ENCODE results near the gene FN1.
A peak's percentile ranks its signal among the peaks of the same experiment; 100 is the strongest.

FN1 gene

GRCh38 chr2:215422676-215423075, 13.2 kb downstream of the FN1 start:
- Histone ChIP-seq H3K4me1 (ENCODE audit: control insufficient read depth, insufficient read depth, low read length, poor library complexity, severe bottlenecking) (peaks cover 32% of the 10 kb centered on the region), H3K9me3 (ENCODE audit: control insufficient read depth, low read length) (no peaks in the 10 kb centered on the region), H3K4me3 (ENCODE audit: extremely low read depth, insufficient read depth, low read length, poor library complexity, severe bottlenecking) (no peak overlapping the region), H3K36me3 (ENCODE audit: control insufficient read depth, insufficient read depth, low read length) (peaks cover 96% of the 10 kb centered on the region), H3K27ac (ENCODE audit: low read depth, low read length, severe bottlenecking) (no peak overlapping the region)
- no CpG with 5 or more reads among the region's 4 CpGs for WGBS, 2 experiments (ENCODE audit: insufficient coverage in 2 of 2)

- Histone ChIP-seq H3K36me3 (ENCODE audit: control insufficient read depth, insufficient read depth, low read length) (peaks cover 92% of the 10 kb centered on the region), H3K4me1 (ENCODE audit: control insufficient read depth, insufficient read depth, low read length, poor library complexity, severe bottlenecking) (peaks cover 32% of the 10 kb centered on the region), H3K9me3 (ENCODE audit: control insufficient read depth, low read length) (no peaks in the 10 kb centered on the region), H3K27ac (ENCODE audit: low read depth, low read length, severe bottlenecking) (peak overlapping the region; percentile 24), H3K4me3 (ENCODE audit: extremely low read depth, insufficient read depth, low read length, poor library complexity, severe bottlenecking) (no peak overlapping the region)
- 97 to 98% methylated on average over 6 to 7 of the region's 10 CpGs for WGBS, 2 experiments (ENCODE audit: insufficient coverage in 2 of 2)
Measured at GRCh38 chr2:215421859-215422461, 13.9 kb downstream of the FN1 start.

- 89 to 96% methylated on average over 3 to 7 of the region's 8 CpGs for WGBS, 2 experiments (ENCODE audit: insufficient coverage in 2 of 2)
Measured at GRCh38 chr2:215420471-215420935, 15.4 kb downstream of the FN1 start.

GRCh38 chr2:215419769-215420470, 15.9 kb downstream of the FN1 start:
- Histone ChIP-seq H3K4me1 (ENCODE audit: control insufficient read depth, insufficient read depth, low read length, poor library complexity, severe bottlenecking) (peaks cover 30% of the 10 kb centered on the region), H3K36me3 (ENCODE audit: control insufficient read depth, insufficient read depth, low read length) (peaks cover 77% of the 10 kb centered on the region), H3K9me3 (ENCODE audit: control insufficient read depth, low read length) (no peaks in the 10 kb centered on the region), H3K27ac (ENCODE audit: low read depth, low read length, severe bottlenecking) (peak overlapping the region; percentile 17), H3K4me3 (ENCODE audit: extremely low read depth, insufficient read depth, low read length, poor library complexity, severe bottlenecking) (no peak overlapping the region)
- WGBS, 2 experiments (ENCODE audit: insufficient coverage in 2 of 2): 90 to 100% methylated on average over 2 to 3 of the region's 7 CpGs

More at GRCh38 chr2:215420471-215420935, 15.4 kb downstream of the FN1 start:
- Histone ChIP-seq H3K36me3 (ENCODE audit: control insufficient read depth, insufficient read depth, low read length) (peaks cover 83% of the 10 kb centered on the region), H3K4me1 (ENCODE audit: control insufficient read depth, insufficient read depth, low read length, poor library complexity, severe bottlenecking) (peaks cover 32% of the 10 kb centered on the region), H3K9me3 (ENCODE audit: control insufficient read depth, low read length) (no peaks in the 10 kb centered on the region), H3K27ac (ENCODE audit: low read depth, low read length, severe bottlenecking) (peak overlapping the region; percentile 17), H3K4me3 (ENCODE audit: extremely low read depth, insufficient read depth, low read length, poor library complexity, severe bottlenecking) (no peak overlapping the region)

- Histone ChIP-seq H3K9me3 (ENCODE audit: control insufficient read depth, low read length) (no peaks in the 10 kb centered on the region), H3K27ac (ENCODE audit: low read depth, low read length, severe bottlenecking) (no peak overlapping the region), H3K4me3 (ENCODE audit: extremely low read depth, insufficient read depth, low read length, poor library complexity, severe bottlenecking) (no peak overlapping the region), H3K4me1 (ENCODE audit: control insufficient read depth, insufficient read depth, low read length, poor library complexity, severe bottlenecking) (peaks cover 26% of the 10 kb centered on the region), H3K36me3 (ENCODE audit: control insufficient read depth, insufficient read depth, low read length) (peaks cover 78% of the 10 kb centered on the region)
- no CpG with 5 or more reads among the region's 3 CpGs for WGBS, 2 experiments (ENCODE audit: insufficient coverage in 2 of 2)
Measured at GRCh38 chr2:215419113-215419512, 16.8 kb downstream of the FN1 start.

GRCh38 chr2:215418064-215418963, 17.6 kb downstream of the FN1 start:
- no peaks in the 10 kb centered on the region for H3K9me3 ChIP-seq (ENCODE audit: control insufficient read depth, low read length)
- H3K36me3 ChIP-seq (ENCODE audit: control insufficient read depth, insufficient read depth, low read length): peaks cover 78% of the 10 kb centered on the region
- H3K27ac ChIP-seq (ENCODE audit: low read depth, low read length, severe bottlenecking): peak overlapping the region; percentile 25
- no peak overlapping the region for H3K4me3 ChIP-seq (ENCODE audit: extremely low read depth, insufficient read depth, low read length, poor library complexity, severe bottlenecking)
- WGBS, 2 experiments (ENCODE audit: insufficient coverage in 2 of 2): 90 to 100% methylated on average over 2 of the region's 3 CpGs
- H3K4me1 ChIP-seq (ENCODE audit: control insufficient read depth, insufficient read depth, low read length, poor library complexity, severe bottlenecking): peaks cover 21% of the 10 kb centered on the region

GRCh38 chr2:215417400-215417951, 18.4 kb downstream of the FN1 start:
- H3K27ac ChIP-seq (ENCODE audit: low read depth, low read length, severe bottlenecking): peak overlapping the region; percentile 24
- H3K36me3 ChIP-seq (ENCODE audit: control insufficient read depth, insufficient read depth, low read length): peaks cover 78% of the 10 kb centered on the region
- no peak overlapping the region for H3K4me3 ChIP-seq (ENCODE audit: extremely low read depth, insufficient read depth, low read length, poor library complexity, severe bottlenecking)
- peaks cover 17% of the 10 kb centered on the region for H3K4me1 ChIP-seq (ENCODE audit: control insufficient read depth, insufficient read depth, low read length, poor library complexity, severe bottlenecking)
- 53 to 57% methylated on average over 3 to 4 of the region's 4 CpGs for whole genome bisulfite sequencing, 2 experiments (ENCODE audit: insufficient coverage in 2 of 2)
- H3K9me3 ChIP-seq (ENCODE audit: control insufficient read depth, low read length): no peaks in the 10 kb centered on the region

GRCh38 chr2:215416656-215417055, 19.2 kb downstream of the FN1 start:
- Histone ChIP-seq H3K9me3 (ENCODE audit: control insufficient read depth, low read length) (no peaks in the 10 kb centered on the region), H3K36me3 (ENCODE audit: control insufficient read depth, insufficient read depth, low read length) (peaks cover 78% of the 10 kb centered on the region), H3K4me3 (ENCODE audit: extremely low read depth, insufficient read depth, low read length, poor library complexity, severe bottlenecking) (no peak overlapping the region), H3K4me1 (ENCODE audit: control insufficient read depth, insufficient read depth, low read length, poor library complexity, severe bottlenecking) (peaks cover 15% of the 10 kb centered on the region), H3K27ac (ENCODE audit: low read depth, low read length, severe bottlenecking) (no peak overlapping the region)
- WGBS, 2 experiments (ENCODE audit: insufficient coverage in 2 of 2): 79 to 100% methylated on average over 2 of the region's 2 CpGs

- no peak overlapping the region for H3K27ac ChIP-seq (ENCODE audit: low read depth, low read length, severe bottlenecking)
- WGBS, 2 experiments (ENCODE audit: insufficient coverage in 2 of 2): no CpG with 5 or more reads among the region's 1 CpG
- peaks cover 75% of the 10 kb centered on the region for H3K36me3 ChIP-seq (ENCODE audit: control insufficient read depth, insufficient read depth, low read length)
Measured at GRCh38 chr2:215415820-215416577, 19.9 kb downstream of the FN1 start.

GRCh38 chr2:215415218-215415617, 20.6 kb downstream of the FN1 start:
- WGBS, 2 experiments (ENCODE audit: insufficient coverage in 2 of 2): no CpG with 5 or more reads among the region's 1 CpG
- peaks cover 75% of the 10 kb centered on the region for H3K36me3 ChIP-seq (ENCODE audit: control insufficient read depth, insufficient read depth, low read length)
- peaks cover 8% of the 10 kb centered on the region for H3K4me1 ChIP-seq (ENCODE audit: control insufficient read depth, insufficient read depth, low read length, poor library complexity, severe bottlenecking)
- no peak overlapping the region for H3K4me3 ChIP-seq (ENCODE audit: extremely low read depth, insufficient read depth, low read length, poor library complexity, severe bottlenecking)
- no peaks in the 10 kb centered on the region for H3K9me3 ChIP-seq (ENCODE audit: control insufficient read depth, low read length)
- H3K27ac ChIP-seq (ENCODE audit: low read depth, low read length, severe bottlenecking): no peak overlapping the region

More at GRCh38 chr2:215415820-215416577, 19.9 kb downstream of the FN1 start:
- Histone ChIP-seq H3K4me1 (ENCODE audit: control insufficient read depth, insufficient read depth, low read length, poor library complexity, severe bottlenecking) (peaks cover 13% of the 10 kb centered on the region), H3K4me3 (ENCODE audit: extremely low read depth, insufficient read depth, low read length, poor library complexity, severe bottlenecking) (no peak overlapping the region), H3K9me3 (ENCODE audit: control insufficient read depth, low read length) (no peaks in the 10 kb centered on the region)

Measured in mesodermal cell (in vitro differentiated cells).